GM12891 (cell line): ENCODE data around the gene HSBP1L1.

Experiments used
- POLR2A ChIP-seq: IDR thresholded peaks from 2 replicates; pipeline ENCODE4 v1.6.1; 2011; ENCODE audit warnings: low read depth, low read length, control low read depth
- POLR2AphosphoS5 ChIP-seq: IDR thresholded peaks from 2 replicates; pipeline ENCODE4 v1.6.1; 2011; ENCODE audit warnings: low read depth, low read length, control low read depth

GRCh38 chr18:79937103-79937860 is 27.2 kb upstream of the HSBP1L1 start:
- TF ChIP-seq POLR2A (no peak), POLR2AphosphoS5 (no peak)
